Rectal smooth muscle tissue (tissue), 1 donor: ENCODE data around the gene NUP43.
"Not testable (repeated sequence)": the region's sequence is repeated elsewhere in the genome, so short reads cannot be mapped to it uniquely, and the experiment has no call there.

Experiments used
- H3K27ac ChIP-seq: one replicate; pipeline ENCODE4 v1.7.0; 2013; ENCODE audit warnings: low read depth, low read length, inconsistent platforms
- H3K27me3 ChIP-seq: one replicate; pipeline ENCODE4 v1.7.0; 2013; ENCODE audit warnings: low read length; ENCODE audit not compliant: control insufficient read depth, insufficient read depth
- H3K36me3 ChIP-seq: one replicate; pipeline ENCODE4 v1.7.0; 2013; ENCODE audit warnings: low read length; ENCODE audit not compliant: control insufficient read depth, insufficient read depth
- H3K4me1 ChIP-seq: one replicate; pipeline ENCODE4 v1.7.0; 2013; ENCODE audit warnings: low read length; ENCODE audit not compliant: control insufficient read depth, insufficient read depth
- H3K4me3 ChIP-seq: one replicate; pipeline ENCODE4 v1.7.0; 2013; ENCODE audit warnings: low read length
- H3K9ac ChIP-seq: one replicate; pipeline ENCODE4 v1.7.0; 2013; ENCODE audit warnings: low read length

The NUP43 gene

DNA sequence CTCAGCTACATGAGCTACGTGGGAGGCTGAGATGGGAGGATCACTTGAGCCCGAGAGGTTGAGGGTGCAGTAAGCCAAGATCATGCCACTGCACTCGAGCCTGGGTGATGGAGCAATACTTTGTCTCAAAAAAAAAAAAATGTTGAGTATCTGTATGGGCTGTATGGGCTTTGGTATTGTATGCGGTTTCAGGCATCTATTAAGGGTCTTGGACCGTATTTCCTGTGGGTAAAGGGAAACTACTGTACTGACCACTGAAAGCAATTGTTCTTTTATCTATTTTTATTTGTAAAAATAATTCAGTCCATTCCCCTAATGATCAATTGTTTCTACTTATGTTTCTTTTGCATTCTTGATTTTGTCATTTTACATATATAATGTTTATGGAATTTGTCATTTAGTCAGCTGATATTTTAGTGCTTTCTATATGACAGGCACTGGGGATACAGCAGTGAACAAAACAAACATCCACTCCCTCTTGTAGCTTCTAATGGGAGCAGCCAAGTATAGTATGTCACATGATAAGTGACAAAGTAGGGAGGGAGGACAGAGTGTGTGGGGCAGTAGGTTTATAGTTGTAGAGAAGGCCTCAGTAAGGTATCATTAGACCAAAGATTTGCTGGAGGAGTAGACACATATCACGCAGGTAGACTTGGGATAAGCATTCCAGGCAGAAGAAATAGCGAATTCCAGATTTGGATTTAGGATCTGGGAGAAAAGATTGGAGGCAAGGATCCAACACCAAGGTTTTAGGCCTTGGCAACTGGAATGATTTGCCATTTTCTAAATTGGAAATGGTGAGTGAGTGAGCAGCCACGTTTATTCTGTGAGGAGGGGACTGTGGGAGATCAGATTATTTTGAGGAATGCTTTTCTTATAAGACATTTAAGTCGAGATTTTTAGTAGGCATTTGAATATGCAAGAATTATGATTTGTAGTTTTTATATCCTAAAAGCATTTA lies 9.3 kb upstream of the NUP43 start:
- no peak overlapping the region for H3K4me3 ChIP-seq
- no peaks in the 10 kb centered on the region for H3K27me3 ChIP-seq
- no peaks in the 10 kb centered on the region for H3K4me1 ChIP-seq
- no peak overlapping the region for H3K9ac ChIP-seq
- H3K36me3 ChIP-seq = peaks cover 2% of the 10 kb centered on the region
- H3K27ac ChIP-seq = no peak overlapping the region

DNA sequence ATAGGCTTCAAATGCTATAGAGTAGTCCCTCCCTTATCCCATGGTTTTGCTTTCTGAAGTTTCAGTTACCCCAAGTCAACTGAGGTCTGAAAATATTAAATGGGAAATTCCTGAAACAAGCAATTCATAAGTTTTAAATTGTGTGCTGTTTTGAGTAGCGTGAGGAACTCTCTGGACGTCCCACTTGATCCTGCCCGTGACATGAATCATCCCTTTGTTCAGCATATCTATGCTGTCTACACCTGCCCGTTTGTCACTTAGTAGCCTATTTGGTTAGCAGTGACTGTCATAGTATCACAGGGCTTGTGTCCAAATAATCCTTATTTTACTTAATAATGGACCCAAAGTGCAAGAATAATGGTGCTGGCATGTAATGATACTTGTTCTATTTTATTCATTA lies 8.2 kb upstream of the NUP43 start:
- Histone ChIP-seq H3K27me3 (no peaks in the 10 kb centered on the region), H3K27ac (no peak overlapping the region), H3K4me1 (no peaks in the 10 kb centered on the region), H3K9ac (no peak overlapping the region), H3K36me3 (no peaks in the 10 kb centered on the region), H3K4me3 (no peak overlapping the region)

DNA sequence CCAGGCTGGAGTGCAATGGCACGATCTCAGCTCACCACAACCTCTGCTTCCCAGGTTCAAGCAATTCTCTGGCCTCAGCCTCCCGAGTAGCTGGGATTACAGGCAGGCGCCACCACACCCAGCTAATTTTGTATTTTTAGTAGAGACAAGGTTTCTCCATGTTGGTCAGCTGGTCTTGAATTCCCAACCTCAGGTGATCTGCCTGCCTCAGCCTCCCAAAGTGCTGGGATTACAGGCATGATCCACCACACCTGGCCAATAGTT lies 7.0 kb upstream of the NUP43 start:
- not testable (repeated sequence) for H3K27me3 ChIP-seq, H3K4me1 ChIP-seq, H3K4me3 ChIP-seq, H3K36me3 ChIP-seq, H3K9ac ChIP-seq, H3K27ac ChIP-seq

DNA sequence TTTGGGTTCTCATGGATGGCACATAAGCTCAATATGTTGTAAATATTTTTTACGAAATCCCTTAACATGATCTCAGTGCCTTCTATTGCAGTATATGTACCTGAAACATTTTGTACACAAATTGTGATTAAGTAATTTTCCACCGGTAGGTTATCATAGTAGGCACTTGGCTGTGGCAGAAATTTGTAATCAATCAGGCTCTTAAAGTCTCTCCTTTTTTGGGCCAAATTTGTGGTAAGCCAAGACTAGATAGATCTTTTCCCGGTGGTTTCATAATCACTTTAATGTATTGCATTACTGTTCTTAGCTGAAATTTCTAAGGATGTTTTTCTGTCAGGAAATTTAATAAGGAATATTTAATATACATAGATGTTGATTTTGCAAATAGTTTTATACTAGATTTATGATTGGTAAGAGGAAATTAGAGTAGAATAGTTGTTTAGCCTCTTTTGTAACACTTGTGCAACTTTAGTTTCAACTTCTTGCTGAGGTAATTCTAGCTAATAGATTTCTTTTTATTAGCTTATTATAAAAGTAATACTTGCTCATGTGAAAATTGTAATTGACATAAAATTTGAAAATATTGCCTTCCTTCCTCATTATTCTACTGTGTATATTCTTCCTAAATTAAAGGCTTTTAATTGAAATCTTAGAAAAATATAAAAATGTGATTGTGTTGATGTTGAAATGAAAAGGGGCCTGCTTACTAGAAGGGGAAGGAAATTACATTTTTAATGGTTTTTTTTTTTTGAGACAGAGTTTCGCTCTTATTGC lies 6.5 kb upstream of the NUP43 start:
- no peaks in the 10 kb centered on the region for H3K4me1 ChIP-seq
- no peak overlapping the region for H3K27ac ChIP-seq
- no peak overlapping the region for H3K9ac ChIP-seq

GRCh38 chr6:149751920-149752319 lies 5.6 kb upstream of the NUP43 start:
- H3K36me3 ChIP-seq, H3K4me1 ChIP-seq, H3K4me3 ChIP-seq, H3K27me3 ChIP-seq, H3K27ac ChIP-seq, H3K9ac ChIP-seq: not testable (repeated sequence)

More for the DNA sequence above, 6.5 kb upstream of the NUP43 start:
- Histone ChIP-seq H3K4me3 (no peak overlapping the region), H3K27me3 (no peaks in the 10 kb centered on the region), H3K36me3 (no peaks in the 10 kb centered on the region)

- no peak overlapping the region for H3K4me3 ChIP-seq
- no peak overlapping the region for H3K27ac ChIP-seq
- no peaks in the 10 kb centered on the region for H3K36me3 ChIP-seq
- no peaks in the 10 kb centered on the region for H3K27me3 ChIP-seq
- peaks cover 4% of the 10 kb centered on the region for H3K4me1 ChIP-seq
- H3K9ac ChIP-seq = no peak overlapping the region
Observed at GRCh38 chr6:149751239-149751638, 4.9 kb upstream of the NUP43 start.

- Histone ChIP-seq H3K4me1 (peaks cover 4% of the 10 kb centered on the region), H3K9ac (peak overlapping the region; percentile 77), H3K27ac (peak overlapping the region; percentile 90), H3K27me3 (no peaks in the 10 kb centered on the region), H3K4me3 (peak overlapping the region; percentile 91), H3K36me3 (no peaks in the 10 kb centered on the region)
Observed at GRCh38 chr6:149750136-149750609, 3.8 kb upstream of the NUP43 start.

DNA sequence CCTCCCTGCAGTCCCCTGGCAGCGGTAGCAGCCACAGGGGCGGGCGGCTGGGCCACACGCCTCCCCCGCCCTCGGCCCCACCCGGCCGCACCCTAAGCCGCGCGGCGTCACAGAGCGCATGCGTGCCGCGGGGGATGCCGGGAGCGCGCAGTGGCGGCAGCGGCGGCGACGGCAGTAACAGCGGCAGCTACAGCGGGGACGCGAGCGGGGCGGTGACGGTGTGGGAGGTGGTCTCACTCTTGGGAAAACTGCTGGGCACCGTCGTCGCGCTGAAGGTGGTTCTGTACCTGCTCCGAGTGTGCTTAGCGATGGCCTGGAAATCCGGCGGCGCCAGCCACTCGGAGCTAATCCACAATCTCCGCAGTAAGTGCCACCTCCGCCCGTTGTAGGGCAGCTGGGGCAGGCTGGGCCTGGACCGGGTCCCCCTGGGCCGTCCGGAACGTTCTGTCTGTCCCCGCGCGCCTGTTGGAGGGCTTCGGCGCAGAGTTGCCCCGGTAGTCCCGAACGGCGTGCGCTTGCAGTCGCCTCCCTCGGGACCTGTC lies 3.3 kb upstream of the NUP43 start, which contains the start of gene PCMT1:
PCMT1 (plus strand) TSS at position 148 of the 542 bp plus-strand sequence; CDS start at position 309, 161 bp downstream.
- no peaks in the 10 kb centered on the region for H3K27me3 ChIP-seq
- H3K9ac ChIP-seq = peak within 1 kb of the TSS; percentile 77
- H3K36me3 ChIP-seq = no peaks in the 10 kb centered on the region
- peak within 1 kb of the TSS; percentile 91 for H3K4me3 ChIP-seq
- peak within 1 kb of the TSS; percentile 90 for H3K27ac ChIP-seq
- H3K4me1 ChIP-seq = peaks cover 4% of the 10 kb centered on the region

DNA sequence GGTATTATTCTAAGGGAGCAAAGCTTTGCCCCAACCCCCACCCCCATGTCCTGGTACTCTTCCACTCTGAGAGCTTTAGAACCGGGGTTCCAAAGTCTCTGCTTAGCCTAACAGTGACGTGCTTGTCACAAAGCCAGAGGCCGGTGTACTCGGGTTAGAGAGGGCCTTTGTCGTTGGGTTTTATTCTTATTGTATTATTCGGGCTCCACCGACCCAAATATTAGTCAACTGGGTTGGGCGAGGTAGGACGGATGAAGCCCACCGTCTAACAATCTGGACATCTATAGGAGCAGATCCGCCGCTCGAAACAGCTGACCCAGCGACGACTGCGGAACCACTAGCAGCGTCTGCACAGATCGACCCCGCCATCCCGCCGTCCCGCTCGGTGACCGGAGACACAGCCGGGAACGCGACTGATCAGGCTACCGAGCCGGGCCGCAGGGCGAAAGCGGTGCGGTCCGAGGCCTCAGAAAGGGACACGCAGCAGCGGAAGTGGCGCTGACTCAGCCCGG lies 2.8 kb upstream of the NUP43 start:
- peak overlapping the region; percentile 73 for H3K4me3 ChIP-seq
- not testable (repeated sequence) for H3K27me3 ChIP-seq, H3K36me3 ChIP-seq, H3K4me1 ChIP-seq
- H3K9ac ChIP-seq = peak overlapping the region; percentile 49
- peak overlapping the region; percentile 90 for H3K27ac ChIP-seq

DNA sequence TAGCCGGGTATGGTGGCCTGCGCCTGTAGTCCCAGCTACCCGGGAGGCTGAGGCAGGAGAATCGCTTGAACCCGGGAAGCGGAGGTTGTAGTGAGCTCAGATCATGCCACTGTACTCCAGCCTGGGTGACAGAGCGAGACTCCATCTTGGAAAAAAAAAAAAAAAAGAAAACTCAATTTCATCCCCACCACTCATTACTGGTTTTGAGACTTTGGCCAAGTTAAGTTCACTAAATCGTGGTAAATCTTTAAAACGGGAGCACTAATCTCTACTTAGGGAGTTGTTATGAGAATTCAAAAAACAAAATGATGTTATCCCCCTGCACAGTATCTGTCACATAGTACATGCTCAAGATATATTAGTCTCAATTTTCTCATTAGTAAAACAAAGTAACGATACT lies 1.1 kb downstream of the NUP43 start:
- H3K4me3 ChIP-seq = peak overlapping the region; percentile 88
- peaks cover 14% of the 10 kb centered on the region for H3K36me3 ChIP-seq
- not testable (repeated sequence) for H3K27ac ChIP-seq, H3K9ac ChIP-seq, H3K4me1 ChIP-seq, H3K27me3 ChIP-seq

- Histone ChIP-seq H3K27me3 (no peaks in the 10 kb centered on the region), H3K4me3 (no peak overlapping the region), H3K27ac (no peak overlapping the region), H3K36me3 (peaks cover 7% of the 10 kb centered on the region), H3K4me1 (no peaks in the 10 kb centered on the region), H3K9ac (no peak overlapping the region)
Observed at GRCh38 chr6:149734915-149735314, 11.4 kb downstream of the NUP43 start.

GRCh38 chr6:149733089-149733720 lies 13.1 kb downstream of the NUP43 start:
- Histone ChIP-seq H3K4me1 (no peaks in the 10 kb centered on the region), H3K36me3 (peaks cover 15% of the 10 kb centered on the region), H3K27me3 (no peaks in the 10 kb centered on the region), H3K27ac (no peak overlapping the region), H3K4me3 (no peak overlapping the region), H3K9ac (no peak overlapping the region)
